Fibroblast of upper back skin (primary cell): Measurements from ENCODE around the gene PIGQ.
A peak's percentile ranks its signal among the peaks of the same experiment; 100 is the strongest.

Experiments used
- DNase-seq: peaks from one replicate; pipeline ENCODE4 v3.0.0-alpha.2; 2013

Gene PIGQ

GRCh38 chr16:534856-535445 lies 34.8 kb upstream of the PIGQ start:
- no peak for DNase-seq

GRCh38 chr16:535446-536405 lies 34.0 kb upstream of the PIGQ start:
- DNase-seq = peak; percentile 20

- no peak for DNase-seq
Measured at GRCh38 chr16:536746-537145, 33.0 kb upstream of the PIGQ start.

GRCh38 chr16:537415-538335 lies 32.1 kb upstream of the PIGQ start:
- no peak for DNase-seq

- DNase-seq = no peak
Measured at GRCh38 chr16:539901-540530, 29.8 kb upstream of the PIGQ start.

- no peak for DNase-seq
Measured at GRCh38 chr16:540645-541340, 29.0 kb upstream of the PIGQ start.

GRCh38 chr16:543301-544164 lies 26.2 kb upstream of the PIGQ start:
- DNase-seq = no peak

- no peak for DNase-seq
Measured at GRCh38 chr16:544517-544916, 25.3 kb upstream of the PIGQ start.

- DNase-seq = peak; percentile 25
Measured at GRCh38 chr16:546909-547770, 22.6 kb upstream of the PIGQ start.

GRCh38 chr16:548586-548985 lies 21.2 kb upstream of the PIGQ start:
- DNase-seq = no peak

- DNase-seq = no peak
Measured at GRCh38 chr16:549544-550263, 20.1 kb upstream of the PIGQ start.

GRCh38 chr16:551210-551609 lies 18.6 kb upstream of the PIGQ start:
- DNase-seq = no peak

GRCh38 chr16:552171-552570 lies 17.6 kb upstream of the PIGQ start:
- no peak for DNase-seq

- DNase-seq = no peak
Measured at GRCh38 chr16:553601-554296, 16.0 kb upstream of the PIGQ start.

- no peak for DNase-seq
Measured at GRCh38 chr16:554297-554621, 15.5 kb upstream of the PIGQ start.

GRCh38 chr16:554640-555365 lies 15.0 kb upstream of the PIGQ start:
- peak; percentile 10 for DNase-seq

GRCh38 chr16:555528-556473 lies 14.0 kb upstream of the PIGQ start:
- no peak for DNase-seq
